ENCODE results near the gene NUDT5.
"Not testable (repeated sequence)": the region's sequence is repeated elsewhere in the genome, so short reads cannot be mapped to it uniquely, and the experiment has no call there.

NUDT5 gene

DNA sequence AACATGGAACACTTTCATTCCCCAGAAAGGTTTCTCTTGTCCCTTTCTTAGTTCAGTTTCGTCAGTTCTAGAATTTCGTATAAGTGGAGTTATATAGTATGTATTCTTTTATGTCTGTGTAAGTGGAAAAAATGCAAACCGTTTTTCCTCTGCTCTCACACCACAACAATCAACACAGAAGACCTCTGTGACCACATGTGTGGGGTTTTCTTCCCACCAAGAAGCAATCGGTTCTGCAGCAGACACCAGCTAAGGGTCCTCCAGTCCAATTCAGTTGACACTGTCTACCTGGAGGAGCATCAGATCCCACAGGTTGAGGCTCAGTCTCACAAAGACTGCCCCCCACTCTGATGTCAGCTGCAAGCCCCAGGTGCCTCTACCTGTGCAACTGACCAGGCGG, 6.5 kb upstream of the NUDT5 start:
- DNase-seq, result no peak

DNA sequence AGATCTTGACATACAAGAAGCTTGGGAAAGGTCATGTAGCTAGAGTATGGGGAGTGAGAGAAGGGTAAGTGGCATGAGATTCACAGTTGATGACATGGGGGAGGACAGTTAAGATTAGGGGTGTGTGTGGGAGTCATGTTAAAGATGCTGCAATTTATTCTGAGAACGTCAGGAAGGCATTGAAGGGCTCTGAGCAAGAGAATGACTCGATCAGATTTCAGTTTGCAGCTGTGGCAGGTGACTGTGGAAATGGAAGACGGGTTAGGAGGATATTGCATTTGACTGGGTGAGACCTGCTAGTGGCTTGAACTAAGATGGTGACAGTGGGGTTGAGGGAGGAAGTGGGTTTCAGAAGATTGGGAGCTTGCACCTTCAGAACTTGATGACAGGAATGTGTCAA, 5.9 kb upstream of the NUDT5 start:
- DNase-seq, result no peak

DNA sequence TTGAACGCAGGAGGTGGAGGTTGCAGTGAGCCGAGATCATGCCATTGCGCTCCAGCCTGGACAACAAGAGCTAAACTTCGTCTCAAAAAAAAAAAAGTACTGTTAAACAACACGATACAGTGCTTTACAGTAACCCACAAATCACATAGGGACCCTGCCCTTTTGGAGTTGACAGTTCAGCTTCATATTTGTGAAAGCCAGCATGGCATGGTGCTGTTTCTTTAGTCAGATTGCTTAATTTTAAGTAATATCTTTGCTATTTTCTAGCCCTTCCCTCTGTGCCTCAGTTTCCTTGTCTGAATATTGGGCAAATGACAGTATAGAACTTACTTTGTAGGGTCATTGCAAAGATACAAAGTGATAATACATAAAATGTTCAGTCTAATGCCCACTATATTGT, 5.2 kb upstream of the NUDT5 start:
- no peak for DNase-seq

DNA sequence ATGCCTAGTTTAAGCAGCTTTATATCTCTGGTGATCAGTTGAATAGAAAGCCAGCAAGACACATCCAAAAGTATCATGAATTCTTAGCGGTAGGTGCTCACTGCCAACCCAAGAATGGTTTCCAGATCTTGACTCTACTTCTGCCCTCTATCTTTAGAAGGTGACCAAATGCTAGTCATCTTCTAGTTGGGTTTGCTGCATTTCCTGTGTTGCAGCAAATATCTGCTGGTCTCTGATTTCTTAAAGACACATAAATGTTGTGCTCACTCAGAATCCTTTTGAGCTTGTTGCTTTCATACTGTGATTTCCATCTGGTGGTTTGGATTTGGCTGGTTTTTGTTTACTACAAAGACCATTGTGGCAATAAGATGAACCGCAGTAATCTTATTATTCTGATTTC, 2.5 kb upstream of the NUDT5 start:
- DNase-seq, result no peak

DNA sequence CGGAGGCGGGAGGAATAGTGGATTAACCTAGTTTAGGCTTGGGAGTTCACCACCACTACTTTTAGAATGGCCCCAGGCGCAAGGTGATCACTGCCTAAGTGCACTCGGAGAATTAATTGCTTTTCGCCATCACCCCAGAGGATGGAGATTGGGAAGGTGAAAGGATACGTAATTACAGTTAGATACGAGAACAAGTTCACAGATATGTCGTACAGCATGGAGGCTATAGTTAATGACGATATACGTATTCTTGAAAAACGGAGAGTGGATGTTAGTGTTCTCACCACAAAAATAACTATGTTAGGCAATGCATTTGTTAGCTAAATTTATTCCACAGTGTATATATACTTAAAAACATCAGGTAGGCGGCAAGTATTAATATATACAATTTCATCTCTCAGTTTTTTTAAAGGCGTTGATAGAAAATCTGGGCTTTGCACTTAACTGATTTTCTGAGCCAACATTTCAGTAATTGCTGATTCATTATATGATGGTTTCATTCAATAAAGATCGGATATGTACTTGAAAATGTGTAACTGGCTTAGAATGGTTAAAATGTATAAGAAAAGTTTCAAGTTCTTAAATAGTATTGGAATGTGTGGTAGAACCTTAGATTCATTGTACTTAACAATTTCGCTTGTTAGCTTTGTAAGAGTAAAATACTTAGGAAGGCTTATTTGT, 980 bp upstream of the NUDT5 start:
- no peak for DNase-seq

DNA sequence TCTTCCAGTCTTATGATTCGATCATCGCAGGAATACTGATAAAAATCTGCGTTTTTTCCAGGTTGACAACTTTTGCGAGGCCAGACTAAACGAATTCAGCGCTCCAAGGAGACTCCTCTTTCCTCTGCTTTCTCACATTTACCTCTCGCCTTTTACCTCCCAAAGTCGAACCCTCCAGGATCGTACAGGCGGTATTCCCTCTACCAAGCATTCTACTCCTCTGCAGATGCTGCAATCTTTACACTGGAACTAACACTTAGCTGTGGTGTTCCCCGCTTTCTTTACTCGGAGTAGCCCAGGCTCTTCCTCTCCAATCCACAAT, 449 bp downstream of the NUDT5 start:
- no peak for DNase-seq

DNA sequence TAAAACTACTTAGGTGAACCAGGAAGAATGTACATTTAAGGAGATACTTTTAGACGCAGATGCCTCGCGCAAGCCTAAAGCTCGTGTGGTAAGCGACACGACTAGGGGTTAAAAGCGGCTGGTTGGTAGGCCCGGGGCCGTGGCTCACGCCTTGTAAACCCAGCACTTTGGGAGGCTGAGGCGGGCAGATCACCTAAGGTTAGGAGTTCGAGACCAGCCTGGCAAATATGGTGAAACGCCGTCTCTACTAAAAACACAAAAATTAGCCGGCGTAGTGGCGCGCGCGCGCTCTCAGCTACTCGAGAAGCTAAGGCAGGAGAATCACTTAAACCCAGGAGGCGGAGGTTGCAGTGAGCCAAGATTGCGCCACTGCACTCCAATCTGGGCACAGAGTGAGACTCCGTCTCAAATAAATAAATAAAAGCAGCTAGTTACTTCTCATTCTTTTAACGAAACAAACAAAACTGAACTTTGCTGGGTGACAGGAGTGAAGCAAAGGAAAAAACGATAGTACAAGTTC, 879 bp downstream of the NUDT5 start:
- DNase-seq, result peak; percentile 24 to 30

DNA sequence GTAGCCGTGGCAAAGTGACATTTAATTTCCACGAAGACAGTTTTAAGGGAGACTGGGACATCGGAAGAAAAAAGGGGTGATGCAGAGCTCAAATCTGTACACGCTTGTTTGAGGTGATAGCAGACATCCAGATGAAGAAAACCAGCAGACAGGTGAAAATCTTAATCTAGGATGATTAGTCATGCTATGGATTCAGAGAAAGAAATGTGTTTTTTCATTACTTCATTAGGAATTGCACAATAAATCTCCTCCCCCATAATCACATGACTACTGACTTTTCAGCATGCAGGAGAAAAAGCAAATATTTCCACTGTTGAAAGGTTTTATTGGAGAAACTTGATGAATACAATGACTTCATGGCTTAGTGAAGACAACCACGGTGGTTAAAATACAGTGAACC, 2.5 kb downstream of the NUDT5 start:
- DNase-seq, result no peak

DNA sequence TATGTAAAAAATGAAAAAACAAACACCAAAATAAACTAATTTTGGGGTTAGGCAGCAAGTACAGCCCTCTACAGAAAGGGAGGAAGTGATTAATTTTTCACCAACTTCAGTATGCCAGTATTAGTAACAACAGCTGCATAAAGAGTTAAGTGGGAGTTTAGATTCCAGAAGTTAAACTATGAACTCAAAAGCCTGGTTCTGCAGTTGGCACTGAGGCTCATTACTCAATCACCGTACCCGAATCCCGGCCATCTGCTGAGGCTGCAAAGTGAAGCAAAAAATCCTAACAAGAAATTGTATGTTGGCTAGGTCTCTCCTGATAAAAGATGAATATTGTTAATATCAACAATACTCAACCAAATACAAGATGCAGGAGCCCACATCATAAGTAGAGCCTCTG, 4.0 kb downstream of the NUDT5 start:
- DNase-seq, result no peak

DNA sequence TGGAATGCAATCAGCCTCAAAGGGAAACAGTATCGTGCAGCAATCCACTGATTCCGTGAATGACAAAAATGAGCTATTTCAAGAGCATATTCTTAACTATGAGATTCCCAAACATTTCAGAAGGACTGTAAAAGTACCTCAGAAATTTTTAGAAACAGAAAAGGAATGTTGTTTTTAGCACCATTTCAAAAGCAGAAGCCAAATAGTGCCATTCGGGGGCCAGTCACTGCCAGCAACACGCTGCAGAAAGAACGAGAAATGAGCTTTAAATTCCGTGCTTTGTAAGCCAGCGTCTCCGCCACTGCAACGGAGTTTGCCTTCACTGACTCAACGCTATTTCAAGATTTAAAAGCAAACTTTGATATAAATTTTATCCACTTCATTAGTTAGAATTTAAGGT, 6.3 kb downstream of the NUDT5 start:
- DNase-seq, result no peak

DNA sequence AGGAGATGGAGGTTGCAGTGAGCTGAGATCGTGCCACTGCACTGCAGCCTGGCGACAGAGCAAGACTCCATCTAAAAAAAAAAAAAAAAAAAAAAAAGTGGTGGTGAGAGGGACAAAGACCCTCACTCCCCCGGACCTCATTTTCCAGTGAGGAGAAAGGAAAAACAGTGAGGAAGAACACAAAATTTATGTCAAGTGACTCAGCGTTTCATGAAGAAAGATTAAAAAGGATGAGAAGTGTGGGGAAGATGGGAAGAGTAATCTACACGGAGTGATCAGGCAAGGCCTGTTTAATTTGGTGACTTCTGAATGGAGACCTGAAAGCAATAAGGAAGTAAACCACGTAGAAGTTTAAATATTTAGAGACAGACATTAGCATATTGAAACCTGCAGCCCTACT, 7.0 kb downstream of the NUDT5 start:
- DNase-seq, result no peak

DNA sequence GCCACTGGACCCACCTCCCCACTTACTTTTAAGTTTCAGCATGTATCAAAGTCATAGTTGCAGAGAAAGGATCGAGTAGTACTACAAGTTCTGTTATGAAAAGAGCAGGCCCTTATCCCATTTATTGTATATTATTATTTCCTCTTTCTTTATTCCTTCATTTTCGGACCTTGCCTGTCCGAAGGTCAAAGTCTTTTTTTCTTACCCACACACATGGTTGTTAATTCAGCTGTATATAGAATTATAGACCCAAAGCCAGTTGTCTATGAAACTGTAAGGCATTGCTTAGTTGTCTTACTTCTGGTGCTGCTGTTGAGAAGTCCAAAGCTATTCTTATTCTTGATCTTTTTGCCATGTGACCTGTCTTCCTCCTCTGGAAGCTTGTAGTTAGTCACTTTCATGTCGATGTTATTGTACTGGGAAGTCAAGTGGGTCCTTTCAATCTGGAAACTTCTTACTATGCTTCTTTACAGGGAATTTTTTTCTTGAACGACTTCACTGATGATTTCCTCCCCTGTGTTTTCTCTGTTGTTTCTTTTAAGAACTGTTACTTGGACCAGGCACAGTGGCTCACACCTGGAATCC, 8.3 kb downstream of the NUDT5 start:
- DNase-seq, result no peak

DNA sequence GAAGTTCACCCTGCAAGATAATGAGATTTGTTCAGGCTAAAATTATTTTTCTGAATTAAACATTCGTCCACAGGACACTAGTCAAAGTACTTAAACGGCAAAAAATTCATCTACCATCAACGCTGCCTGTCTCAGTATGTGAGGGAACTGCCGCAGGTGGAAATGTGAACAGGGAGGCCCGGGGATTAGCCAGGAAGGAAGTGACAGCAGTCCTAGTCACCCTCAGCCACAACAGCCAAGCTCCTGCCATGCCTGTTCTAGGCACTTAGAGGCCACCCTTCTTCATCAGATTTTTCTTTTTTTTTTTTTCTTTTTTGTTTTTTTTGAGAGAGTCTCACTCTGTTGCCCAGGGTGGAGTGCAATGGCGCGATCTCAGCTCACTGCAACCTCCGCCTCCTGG, 9.4 kb downstream of the NUDT5 start:
- no peak for DNase-seq

DNA sequence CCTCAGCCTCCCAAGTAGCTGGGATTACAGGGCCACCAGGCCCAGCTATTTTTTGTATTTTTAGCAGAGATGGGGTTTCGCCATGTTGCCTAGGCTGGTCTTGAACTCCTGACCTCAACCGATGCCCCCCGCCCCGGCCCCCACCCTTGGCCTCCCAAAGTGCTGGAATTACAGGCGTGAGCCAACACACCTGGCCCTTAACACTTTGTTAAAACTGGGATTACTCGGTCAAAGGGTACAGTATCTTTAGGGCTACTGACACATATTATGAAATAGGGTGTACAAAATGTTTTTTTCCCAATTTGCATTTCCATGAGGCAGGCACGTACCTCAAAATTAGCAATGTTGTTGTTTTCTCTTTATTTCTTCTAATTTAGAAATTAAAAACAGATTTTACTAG, 11.5 kb downstream of the NUDT5 start:
- DNase-seq, result no peak

DNA sequence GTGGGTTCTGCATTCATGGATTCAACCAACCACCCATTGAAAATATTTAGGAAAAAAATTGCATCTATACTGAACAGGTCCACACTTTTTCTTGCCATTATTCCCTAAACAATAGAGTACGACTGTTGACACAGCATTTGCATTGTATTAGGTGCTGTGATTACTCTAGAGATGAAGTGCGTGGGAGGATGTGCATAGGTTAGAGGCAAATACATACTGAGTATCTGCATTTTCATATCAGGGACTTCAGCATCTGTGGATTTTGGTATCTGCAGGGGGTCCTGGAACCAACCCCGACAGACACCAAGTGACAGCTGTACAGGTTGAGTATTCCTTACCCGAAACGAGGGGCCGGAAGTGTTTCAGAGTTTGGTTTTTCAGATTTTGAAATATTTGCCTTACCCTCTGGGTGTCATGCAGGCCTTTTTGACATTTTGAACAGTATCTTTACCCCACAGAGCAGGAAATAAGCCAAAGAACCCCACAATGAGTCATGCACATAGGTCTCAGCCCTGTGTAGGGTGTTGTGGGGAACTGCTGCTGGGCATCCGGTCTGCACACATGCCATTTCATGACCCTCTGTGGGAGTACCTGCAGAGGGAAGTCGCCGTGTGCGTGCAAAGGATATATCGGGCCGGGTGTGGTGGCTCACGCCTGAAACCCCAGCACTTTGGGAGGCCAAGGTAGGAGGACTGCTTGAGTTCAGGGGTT, 14.5 kb downstream of the NUDT5 start:
- DNase-seq, result peak; percentile 73 to 75

DNA sequence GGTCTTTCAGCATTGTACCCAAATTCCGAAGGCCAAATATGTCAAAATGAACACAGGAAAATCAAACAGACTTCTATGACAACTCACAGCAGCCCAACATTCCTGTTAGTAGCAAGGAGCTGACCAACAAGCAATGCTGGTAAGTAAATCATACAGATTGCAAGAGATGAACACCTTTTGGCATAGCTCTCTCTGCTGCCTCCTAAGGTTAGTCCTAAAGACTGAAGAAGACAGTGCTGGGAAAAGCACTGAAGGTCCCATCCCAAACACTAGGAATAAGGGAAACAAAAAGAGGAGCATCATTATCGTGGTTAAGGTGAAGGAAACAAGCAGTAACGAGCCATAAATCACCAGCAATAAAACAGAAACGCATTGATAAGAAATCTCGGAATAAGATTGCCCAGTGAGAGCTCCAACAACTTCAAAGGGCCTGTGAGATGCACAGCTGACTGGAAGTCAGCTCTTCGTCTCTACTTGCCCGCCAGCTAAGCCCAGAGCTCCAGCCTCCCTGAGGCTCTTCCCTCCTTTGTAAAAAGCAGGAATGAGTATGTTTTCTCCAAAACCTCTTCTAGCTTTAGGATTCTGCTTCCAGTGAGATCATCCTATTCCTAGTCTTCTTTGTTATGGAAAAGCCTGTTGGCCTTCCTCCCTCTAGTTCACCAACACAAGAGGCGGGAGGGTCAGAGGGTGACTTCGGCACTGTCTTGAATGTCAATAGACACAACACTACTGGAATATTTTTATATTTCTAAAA, 15.3 kb downstream of the NUDT5 start:
- DNase-seq, result no peak

DNA sequence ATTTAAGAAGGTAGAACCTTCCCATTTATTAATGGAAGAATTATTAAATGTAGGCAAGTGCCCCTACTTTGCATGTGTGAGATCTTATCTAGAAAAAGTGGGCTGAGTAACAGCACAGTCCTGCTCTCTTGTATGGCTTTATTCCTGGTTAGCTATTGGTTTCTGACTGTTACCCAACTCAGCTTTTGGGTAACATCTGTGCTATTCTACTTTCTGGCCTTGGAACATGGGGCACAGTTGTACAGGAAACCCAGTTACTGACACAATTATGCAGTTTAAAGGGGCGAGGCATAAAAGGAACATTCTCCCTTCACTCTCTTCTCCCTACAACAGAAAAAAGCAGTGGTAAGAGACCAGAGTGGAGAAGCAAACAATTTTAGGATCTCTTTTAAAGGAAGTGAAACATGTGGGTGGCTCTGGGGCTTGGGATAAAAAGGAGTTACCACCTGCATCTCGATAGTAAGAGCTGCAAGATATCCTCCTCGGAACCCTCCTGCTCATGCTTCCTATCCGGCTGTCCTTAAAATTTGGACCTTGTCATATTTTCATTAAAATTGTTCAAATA, 16.0 kb downstream of the NUDT5 start:
- DNase-seq, result no peak

DNA sequence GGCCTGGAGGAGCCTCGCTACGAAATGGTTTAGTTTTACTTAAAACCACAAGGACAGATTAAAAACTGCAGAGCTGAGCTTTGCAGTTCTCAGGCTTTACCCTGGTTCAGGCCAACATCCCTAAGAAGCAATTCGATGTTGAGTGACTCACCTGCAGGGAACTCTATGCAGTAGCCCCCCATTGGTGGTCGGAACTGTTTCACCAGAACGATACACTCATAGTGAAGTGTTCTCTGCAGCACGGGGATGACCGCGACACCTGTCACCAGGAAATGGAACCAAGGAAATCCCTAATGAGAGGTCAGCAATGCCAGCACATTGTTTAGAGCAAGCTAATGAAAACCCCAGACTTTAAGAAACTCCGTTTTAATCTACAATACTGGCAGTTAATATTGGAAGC, 18.0 kb downstream of the NUDT5 start:
- DNase-seq, result no peak

DNA sequence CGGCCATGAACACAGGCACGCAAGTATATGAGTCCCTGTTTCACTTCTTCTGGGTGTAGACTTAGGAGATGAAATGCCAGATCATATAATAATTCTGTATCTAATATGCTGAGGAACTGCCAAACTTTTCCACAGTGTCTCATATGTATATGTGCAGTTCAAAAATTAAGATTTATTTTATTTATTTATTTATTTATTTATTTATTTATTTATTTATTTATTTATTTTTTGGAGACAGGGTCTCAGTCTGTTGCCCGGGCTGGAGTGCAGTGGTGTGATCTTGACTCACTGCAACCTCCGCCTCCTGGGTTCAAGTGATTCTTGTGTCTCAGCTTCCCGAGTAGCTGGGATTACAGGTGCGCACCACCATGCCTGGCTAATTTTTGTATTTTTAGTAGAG, 24.2 kb downstream of the NUDT5 start:
- not testable (repeated sequence) for DNase-seq

DNA sequence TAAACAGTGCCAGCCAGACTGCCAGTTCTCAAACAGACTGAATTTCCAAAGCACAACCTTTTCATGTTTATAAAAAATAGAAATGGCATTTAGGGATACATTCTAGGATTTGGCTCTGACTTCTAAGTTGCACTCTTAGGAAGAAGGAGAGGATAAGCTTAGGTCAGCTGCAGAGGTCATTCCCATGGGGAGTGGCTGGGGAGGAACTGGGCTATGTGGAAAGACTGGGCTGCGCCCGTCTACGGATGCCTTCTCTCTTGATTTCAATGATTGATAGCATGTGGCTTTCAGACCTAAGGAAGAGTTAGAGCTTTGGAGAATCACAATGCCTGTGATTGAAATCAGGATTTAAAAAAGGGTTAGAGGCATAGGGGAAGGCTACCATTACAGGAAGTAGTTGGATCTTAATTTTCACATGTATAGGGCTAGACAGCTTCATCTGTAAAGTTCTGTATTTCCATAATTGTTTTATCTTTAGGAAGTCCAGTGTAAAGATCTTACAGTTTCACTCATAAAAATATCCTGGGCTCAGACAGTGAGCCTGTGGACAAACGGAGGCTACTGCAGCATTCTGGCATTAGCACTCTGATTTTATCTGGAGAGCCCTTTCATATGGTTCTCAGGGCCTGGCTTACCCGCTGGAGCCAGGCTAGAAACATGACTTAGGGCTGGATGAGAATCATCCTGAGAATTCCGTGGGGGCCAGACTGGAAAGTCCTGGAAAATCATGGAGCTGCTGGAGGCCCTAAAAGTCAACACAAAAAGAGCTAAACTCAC, 29.5 kb downstream of the NUDT5 start:
- no peak for DNase-seq

DNA sequence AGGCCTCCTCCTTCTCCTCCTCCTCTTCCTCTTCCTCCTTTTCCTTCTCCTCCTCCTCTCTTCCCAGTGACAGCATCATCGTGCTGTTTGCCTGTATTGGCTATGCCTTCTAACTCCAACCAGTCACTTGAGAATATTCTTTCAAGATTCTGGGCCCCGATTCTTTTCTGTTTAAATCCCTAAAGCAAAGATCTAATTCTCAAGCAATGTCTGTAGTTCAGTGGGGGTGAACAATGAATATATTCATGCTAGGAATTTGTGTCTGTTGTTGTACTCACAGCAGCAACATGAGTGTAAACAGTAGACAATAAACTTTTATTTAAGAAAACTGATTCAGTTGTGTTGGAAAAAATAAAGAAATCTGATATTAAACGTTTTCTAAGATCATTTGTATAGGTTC, 30.7 kb downstream of the NUDT5 start:
- DNase-seq, result no peak

DNA sequence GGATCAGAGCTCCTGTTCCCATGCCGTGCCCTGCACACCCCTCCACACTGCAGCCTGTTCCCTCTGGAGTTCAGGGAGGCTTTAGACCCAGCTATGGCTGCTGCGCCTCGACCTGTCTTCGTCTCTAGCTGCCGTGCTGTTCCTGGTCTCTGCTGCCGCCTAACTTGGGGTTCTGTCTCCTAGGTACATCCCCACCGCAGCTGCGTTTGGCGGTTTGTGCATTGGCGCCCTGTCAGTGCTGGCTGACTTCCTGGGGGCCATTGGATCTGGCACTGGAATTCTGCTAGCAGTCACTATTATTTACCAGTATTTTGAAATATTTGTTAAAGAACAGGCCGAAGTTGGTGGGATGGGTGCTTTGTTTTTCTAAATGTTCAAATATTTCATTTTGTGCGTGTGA, 31.6 kb downstream of the NUDT5 start:
- no peak for DNase-seq

DNA sequence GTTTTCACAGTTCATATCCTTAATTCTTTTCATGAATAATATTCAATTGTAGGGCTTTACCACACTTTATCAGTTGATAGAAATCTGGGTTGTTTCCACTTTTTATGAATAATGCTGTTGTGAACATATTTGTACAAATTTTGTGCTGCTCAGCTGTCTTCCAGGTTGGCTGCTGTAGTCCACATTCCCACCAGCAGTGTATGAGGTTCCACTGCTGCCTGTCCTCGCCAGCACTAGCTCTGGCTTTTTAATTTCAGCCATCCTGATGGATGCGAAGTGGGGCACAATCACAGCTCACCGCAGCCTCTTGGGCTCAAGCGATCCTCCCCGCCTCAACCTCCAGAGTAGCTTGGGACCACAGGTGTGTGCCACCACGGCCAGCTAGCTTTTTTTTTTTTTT, 32.8 kb downstream of the NUDT5 start:
- no peak for DNase-seq

Measured in CD4-positive, alpha-beta T cell treated with Interleukin-1 beta for 1 hour (primary cell).